GM19238 (cell line): Measurements from ENCODE around the gene CIDEB.

Experiments
- DNase-seq: peaks from one replicate; pipeline ENCODE4 v3.0.0; 2011; ENCODE audit warnings: low spot score; ENCODE audit not compliant: insufficient read length

The CIDEB gene

DNA sequence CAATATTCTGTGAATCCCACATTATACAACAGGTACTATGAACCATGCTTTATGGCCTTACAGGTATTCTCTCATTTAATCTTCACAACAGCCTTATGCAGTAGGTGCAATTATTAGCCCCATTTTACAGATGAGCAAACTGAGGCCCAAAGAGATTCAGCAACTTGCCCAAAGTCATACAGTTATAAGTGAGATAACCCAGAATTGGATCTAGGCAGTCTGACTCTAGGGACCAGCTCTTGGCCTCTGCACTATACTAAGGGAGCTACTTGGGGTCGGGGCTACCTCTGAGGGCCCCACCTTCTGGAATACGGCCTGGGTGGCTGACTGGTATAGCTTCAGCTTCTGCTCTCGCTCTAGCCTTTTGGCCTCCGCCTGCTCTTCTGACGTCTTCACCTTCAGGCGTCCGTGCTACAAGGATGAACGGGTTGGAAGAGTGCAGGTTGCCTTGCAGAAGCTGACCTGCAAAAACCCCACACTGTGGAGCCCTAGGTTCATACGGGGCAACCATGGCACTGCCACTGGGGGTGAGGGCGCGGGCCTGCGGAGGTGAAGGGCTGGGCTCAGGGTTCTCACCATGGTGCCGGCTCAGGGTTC is 37.1 kb downstream of the CIDEB start:
- no peak for DNase-seq

DNA sequence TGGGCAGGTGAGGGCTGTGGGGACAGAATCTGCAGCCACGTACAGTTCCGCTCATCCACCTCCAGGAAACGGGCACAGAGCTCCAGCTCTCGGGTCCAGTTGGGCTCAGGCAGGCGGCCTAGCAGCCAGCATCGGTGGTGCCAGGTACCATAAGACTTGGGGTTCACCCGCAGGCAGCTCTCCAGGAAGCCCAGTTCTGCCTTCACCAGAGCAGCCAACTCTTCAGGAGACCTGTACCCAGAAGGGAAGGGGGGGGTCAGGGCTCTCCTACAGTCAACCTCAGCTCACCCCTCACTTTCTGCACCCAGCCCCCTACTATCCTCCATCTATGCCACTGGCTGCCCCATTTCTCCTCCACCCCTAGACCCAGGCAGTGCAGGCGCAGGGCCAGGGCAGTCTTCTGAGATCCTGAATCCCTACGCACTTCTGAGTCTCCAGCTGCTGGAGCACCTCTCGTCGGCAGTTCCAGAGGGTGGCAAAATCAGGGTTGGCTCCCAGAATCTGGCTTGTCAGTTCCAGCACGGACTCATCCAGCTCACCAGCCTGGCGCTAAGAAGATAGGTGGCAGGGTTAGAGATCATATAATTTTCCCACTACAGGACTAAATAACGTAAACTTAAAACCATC is 37.8 kb downstream of the CIDEB start:
- no peak for DNase-seq

DNA sequence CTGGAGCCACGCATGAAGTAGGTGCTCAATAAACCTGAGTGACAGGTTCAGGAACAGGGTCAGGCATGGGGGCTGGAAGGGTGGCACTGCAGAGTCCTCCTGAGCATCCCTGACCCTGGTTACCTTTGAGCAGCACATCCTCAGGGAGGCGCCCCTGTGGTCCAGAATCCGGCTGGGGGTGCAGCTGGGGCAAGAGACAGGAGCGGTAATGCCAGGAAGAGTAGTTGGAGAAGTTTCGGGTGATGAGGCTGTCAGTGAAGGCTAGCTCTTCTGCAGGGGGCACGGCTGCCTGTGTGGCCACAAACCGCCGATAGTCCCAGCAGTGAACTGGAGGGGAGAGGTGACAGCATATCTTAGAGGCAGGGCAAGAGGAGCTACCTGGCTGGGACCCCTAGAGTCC is 38.4 kb downstream of the CIDEB start:
- DNase-seq = no peak

DNA sequence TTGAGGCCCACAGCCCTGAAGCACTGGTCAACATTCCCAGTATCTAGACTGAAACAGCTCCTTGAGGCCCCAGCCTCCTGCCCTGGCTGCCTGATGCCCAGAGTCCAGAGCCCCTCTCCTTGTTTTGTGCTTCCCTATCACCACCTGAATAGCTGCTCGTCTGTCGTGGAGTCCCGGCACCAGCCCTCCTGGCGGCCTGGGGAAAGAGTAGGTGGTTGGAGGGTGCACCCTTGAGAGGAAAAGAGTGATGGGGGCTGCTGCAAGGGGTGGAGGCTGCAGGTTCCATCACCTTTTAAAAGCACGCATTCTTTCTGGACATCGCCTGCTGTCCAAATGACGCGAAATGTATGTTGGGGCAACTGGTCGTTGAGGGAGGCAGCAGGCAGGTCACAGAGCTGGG is 39.6 kb downstream of the CIDEB start:
- DNase-seq = no peak

DNA sequence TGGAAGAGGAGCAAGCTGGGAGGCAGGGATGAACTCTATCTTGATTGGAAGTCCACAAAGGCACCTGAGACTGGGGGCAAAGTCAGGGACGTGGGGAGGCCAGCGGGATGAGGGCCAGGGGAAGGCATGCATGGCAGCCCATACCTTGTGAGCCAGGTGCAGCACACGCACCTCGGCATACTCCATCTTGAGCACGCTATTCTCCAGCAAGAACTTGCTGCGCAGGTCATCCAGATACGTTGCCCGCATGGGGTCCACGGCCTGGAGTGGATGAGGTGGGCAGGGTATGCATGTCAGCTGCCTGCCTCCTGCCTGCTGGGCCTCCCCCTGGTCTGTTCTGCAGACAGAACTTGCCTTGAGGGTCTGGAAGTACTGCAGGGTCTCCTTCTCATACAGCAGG is 40.3 kb downstream of the CIDEB start:
- DNase-seq = no peak

DNA sequence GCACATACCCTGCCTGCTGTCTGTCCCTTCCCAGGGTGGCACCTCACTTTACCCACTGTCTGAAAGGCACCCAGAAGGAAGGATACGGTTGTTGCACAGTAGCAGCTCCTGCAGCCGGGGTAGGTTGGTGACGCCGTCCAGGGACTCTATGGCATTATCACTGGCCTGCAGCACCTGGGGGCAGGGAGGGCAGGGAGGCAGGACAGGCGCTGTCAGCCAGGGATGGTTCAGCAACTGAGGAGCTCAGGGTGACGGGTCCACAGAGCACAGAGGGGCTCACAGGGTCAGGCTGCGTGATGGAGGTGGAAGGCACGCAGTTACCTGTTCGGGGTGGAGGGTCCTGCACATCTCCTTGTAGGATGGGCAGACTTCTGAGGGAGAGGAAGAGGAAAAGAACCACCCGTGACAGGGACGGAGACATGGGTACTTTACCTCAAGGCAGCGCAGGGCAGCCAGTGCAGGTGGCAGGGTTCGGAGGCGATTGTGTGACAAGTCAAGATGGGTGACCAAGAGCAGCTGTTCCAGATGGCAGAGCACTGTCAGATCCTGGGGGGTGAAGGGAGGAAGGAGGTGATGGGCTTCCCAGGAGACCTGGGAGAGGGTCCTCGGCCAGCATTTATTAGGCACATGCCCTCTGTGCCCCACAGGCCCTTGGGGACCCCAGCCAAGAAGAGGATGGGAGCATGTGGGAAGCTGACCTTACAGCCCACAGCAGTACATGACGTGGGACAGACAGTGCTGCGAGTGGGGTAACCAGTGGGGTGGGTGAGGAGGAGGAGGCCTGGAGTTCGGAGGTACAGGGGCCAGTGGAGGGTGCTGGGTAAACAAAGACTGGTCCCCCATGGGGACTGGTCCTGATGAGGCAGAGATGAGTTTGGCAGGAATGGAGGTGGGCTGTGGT is 41.2 kb downstream of the CIDEB start:
- no peak for DNase-seq

DNA sequence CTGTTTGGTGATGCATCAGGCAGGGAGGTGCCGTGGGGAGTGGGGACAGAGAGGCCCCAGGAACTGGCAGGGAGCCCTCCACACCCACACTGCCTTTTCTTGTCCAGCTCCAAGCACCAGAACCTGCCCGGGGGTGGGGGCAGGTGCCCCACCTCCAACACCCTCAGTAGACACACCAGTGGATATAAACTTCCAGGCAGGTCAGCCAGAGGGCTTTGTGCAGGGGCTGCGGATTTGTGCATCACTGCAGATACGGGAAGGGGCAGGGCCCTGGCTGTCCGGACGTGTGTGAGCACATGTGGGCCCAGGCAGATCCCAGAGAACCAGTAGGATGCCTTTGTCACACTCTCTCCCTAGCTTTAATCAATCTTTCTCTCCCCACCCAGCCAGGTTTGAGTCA is 43.5 kb downstream of the CIDEB start:
- DNase-seq = no peak

DNA sequence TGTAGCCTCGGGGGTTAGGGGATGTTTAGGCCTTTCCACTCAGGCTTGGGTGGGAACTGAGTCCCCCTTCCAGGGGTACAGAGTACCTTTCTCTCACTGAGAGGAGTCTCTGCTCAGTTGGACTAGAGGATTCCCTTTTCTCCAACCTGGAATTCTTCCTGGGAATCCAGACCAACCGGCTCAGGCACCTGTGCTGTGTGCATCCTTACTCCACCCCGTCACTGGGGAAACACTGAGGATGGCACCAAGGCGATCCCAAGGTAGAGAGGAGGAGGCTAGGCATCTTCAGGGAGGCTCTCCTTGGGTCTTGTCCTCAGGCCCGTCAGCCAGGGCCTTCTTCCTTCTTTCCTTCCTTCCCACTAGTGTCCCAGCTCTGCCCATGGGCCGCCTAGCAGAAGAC is 43.9 kb downstream of the CIDEB start:
- DNase-seq = no peak

DNA sequence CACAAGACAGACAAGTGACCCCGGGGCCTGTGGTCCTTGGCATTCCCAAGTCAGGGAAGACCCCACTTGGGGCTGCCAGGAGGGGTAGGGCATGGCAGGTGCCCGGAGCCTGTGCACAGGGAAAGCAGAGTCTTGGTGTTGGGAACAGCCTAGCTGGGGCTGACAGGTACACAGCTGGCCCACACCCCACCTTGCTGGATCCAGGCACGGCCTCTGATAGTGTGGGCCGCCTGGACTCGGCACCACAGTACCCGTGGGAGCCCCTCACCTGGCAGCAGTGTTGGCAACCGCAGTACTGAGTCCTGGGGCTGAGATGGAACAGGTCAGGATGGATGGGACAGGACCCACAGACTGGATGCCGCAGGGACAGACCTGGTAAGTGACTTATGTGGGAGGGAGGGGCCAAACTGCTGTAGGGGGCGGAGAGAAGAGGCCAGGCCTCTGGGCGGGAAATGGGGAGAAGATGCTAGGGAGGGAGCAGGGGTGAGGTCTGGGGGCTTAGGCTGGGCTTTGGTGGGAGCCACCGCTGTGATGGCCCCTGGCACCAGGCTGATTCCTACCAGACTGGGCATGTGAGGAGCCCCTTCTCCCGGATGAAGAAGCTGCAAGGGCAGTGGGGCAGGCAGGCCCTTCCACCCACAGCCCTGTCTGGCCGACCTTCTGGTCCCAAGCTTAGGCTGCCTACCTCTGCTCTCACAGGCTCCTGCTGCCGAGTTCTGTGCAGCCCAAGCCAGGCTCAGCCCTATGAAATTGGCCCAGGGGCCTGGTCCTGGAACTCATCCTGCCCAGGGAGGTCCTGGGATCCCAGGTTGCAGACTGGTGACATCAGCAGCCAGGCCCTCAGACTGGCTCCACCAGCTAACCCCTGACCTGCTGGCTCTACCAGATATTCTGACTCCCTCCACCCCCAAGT is 44.7 kb downstream of the CIDEB start, which contains the start of gene TGM1:
Gene TGM1 (minus strand): TSS at position 357 of the 913 bp plus-strand sequence. CDS start 825 bp downstream, outside the sequence.
- DNase-seq = no peak

DNA sequence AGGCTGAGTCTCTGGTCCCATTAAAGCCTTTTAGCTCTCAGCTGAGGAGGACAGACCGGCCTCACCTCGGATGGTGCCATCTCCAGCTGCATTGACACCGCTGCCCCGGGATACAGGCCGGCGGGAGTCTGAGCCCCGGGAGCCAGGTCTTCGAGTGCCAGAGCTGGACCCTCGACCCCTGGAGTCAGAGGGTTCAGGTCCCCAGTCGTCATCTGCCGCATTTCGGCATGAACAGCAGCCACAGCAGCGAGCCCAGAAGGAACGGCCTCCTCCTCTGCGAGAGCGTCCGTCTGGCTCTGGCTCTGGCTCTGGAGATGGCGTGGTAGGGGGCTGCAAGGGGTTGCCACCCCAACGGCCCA is 45.8 kb downstream of the CIDEB start:
- no peak for DNase-seq

DNA sequence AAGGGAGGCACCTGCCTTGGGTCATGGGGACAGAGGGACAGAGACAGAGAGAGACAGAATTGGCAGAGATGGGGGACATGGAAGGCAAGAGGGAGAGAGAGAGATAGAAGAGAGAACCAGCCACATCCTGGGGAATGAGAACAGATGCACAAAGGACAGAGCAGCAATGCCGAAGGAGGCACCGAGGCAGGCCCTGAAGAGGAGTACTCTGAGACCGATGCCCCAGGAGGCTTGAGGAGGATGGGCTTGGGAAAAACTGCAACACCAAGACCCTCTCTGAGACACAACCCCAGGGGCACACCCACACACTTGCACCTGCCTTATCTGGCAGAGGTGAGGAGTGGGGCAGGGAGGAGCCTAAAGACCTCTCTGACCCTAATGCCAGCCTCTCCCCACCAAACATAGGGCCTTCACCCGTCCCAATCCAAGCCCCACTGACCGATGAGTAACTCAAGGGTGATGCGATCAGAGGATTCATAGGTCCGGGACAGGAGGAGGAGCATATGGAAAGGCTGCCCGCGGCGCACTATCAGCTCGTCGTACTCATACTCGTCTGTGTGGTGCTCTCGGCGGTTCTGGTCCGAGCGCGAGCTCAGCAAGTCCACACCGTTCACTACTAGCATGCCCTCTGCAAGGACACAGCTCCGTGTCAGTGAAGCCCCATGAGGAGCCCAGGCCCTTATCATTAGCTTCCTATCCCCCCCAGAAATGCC is 46.4 kb downstream of the CIDEB start:
- no peak for DNase-seq

DNA sequence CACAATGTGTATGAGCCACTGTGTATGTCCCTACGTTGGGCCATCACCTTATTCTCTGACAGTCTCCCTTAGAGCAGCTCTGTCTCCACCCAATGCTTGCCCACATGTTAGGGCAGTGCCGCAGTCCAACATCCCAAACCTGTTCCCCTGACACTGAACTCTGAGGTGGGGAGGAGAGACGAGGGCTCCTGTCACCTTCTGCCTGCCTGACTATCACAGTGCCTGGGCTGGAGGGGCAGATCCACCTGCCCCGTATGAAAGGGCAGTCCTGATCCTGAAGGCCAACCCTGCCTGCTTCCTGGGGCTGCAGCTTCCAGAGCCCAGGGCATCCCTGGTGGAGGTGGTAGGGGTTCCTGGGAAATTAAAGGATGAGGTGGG is 47.0 kb downstream of the CIDEB start:
- no peak for DNase-seq

DNA sequence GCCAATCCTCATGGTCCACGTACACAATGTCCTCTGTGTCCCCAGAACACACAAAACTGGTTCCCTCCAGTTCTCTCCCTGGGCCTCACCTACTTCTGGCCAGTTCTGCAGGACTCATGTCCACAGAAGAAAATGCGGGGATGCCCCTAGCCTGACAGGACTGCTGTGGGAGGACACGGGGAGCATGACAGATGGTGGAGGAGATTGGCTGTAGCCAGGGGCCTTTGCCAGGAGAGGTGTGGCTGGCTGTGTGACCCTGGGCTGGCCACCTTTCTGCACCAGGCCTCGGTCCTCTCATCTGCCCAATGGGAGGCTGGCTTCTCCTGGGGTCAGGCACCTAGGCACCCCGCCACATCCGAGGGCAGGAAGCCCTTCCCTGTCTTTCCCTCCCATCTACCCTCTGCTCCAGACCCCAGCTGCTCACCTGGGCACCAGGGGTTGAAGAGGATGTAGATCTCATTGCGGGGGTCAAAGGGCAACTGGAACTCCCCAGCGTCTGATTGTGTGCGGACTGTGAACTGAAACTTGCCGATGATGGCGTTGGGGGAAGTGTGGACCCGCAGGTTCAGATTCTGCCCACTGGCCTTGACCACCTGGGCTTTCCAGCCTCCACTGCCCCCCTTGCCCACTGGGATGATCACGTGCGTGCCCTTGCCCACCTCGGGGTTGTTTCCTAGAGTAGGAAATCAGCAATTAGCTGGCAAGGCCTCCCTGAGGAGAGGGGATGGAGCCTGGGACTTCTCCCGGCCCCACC is 47.6 kb downstream of the CIDEB start:
- no peak for DNase-seq

DNA sequence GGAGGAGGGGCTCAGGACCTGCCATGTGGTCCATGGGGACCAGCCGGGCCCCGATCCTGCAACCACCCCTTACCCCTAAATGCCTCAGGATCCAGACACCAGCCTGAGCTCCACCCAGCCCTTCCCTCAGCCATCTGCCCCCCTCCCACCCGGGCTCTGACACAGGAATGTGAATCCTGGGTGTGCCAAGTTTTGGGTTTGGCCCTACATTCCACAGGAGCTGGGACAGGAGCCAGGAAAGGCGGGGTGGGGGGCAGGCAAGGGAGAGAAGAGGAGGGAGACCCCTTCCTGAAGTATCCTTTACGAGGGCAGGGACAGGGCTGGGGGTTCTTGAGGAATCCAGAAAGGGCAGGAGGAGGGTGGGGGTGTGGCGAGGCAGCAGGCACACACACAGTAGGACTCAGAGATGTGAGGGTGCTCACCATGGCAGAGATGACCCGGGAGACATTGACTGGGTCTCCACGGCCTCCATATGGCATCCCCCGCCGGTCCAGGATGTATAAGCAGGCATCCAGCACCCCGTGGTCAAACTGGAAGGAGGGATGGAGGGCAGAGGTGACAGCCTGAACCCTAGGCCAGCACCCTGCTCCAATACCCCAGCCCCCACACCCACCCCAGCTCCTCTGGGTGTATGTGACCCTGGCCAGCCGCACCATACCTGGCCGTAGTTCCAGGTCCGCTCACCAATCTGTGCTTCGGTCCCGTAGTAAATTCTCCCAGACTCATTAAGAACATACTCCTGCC is 48.3 kb downstream of the CIDEB start:
- no peak for DNase-seq

DNA sequence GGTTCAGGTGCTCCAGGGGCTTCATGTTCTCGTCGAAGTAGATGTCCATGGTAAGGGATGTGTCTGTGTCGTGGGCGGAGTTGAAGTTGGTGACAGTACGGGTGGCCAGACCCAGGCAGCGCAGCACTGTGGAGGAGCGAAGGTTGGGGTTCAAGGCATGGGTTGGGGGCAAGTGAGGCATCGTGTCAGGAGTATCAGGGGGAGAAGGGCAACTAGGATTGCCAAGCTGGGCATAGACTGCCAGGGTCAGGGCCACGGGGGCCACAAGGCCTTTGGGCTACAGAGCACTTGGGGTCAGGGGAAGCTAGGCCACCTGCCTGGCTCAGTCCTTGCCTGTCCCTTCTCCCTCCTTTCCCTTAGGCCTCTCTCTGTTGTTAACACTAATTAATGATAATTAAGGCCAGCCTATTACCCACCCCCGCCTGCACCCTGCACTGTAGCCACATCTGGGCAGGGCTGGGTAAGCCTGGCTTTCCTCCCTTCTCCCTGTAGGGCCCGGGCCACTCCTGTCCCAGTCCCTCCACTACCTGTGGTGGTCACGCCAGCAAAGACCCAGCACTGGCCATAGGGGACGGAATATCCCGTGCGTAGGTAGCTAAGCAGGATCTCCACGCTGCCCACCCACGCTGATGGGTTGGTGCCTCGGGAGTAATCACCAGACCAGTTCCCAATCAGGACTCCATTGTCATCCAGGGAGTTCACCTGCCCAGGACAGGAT is 49.1 kb downstream of the CIDEB start:
- no peak for DNase-seq

DNA sequence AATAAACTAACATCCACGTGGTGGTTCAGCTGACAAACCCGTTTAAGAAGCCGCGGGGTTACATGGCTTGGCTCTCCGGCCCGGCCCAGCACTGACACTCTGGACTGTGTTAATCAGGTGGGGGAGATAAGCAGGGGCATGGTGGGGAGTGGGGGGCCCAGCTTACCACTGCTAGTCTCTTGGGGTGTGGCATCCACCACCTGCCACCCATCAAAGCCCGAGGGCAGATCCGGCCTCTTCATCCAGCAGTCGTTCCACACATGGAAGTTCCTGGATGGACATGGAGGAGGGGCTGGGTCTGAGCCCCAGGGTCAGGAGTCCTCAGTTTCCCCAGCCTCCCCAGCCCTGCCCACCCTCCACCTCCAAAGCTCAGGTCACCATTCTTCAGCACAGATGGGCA is 49.7 kb downstream of the CIDEB start:
- DNase-seq = no peak

DNA sequence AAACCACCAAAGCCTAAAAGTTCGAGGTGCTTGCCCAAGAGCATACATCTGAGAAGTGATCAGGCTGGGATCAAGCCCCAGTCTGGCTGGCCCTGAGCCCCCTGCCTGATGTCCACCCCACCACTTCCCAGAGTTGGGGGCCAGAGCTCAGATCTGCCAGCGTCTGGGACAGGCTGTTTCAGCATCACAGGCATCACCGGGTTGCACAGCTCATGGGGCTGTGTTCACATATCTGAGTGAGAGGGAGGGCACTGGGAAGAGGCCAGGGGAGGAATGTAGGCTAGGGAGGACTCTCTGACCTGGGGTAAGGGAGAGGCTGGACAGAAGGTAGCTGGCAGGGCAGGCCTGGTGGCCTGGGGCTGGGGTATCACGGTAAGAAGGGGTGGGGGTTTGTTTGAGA is 50.8 kb downstream of the CIDEB start:
- DNase-seq = no peak

DNA sequence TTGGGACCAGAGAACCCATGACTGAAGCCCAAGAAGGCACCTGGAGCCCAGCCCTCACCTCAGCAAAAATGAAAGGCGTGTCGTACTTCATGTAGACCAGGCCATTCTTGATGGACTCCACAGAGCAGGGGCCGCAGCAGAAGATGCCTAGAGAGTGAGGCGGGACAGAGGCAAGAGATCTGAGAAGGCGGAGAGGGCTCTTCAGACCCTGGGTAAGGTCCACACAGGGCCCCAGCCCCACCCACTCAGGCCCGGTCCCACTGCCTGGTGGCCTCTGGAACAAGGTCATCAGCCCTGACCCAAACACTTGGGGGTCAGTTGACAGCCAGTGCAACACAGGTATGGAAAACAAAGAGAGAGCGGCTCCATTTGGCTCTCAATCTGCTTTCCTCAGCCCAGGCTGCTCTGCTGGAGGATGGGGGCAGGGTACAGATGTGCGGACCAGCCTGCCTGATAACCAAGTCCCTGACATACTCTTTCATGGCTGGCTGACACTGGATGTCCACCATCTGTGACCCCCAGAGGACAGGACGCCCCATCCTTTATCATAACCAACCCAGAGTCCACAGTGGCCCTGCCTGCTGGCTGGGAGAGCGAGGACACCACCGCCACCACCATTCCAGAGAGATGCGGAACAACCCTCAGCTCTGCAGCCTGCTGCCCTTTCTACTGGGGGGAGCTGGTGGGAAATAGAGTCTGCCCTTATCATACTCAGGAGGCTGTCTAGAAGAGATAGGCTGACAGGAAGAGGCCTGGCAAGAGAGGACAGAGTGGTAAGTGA is 51.7 kb downstream of the CIDEB start:
- no peak for DNase-seq
